Left kidney (tissue), 8 donors: ENCODE data around the gene PTRH2. TPM values are rescaled to one million over a fixed set of nuclear protein-coding genes. Genes with fewer than 3 reads are reported as not detected.
"Not testable (repeated sequence)": the region's sequence is repeated elsewhere in the genome, so short reads cannot be mapped to it uniquely, and the experiment has no call there.

Source experiments
- DNase-seq: peaks from one replicate; pipeline ENCODE4 v3.0.0-alpha.2; 2013
- long read RNA-seq, 8 donors: transcript quantifications; one replicate each; lab custom pipeline, GENCODE V29; 2026
- polyA plus RNA-seq: library from polyadenylated mRNA; unstranded; fragments of 120-200 nt; gene quantifications from one replicate; pipeline ENCODE4 v1.2.1, GENCODE V29; 2013; ENCODE audit not compliant: insufficient read length

The PTRH2 gene
- 23.5 TPM for polyA plus RNA-seq
- long read RNA-seq, donor 1, full-length matches to known transcripts = 29 of 29 reads
- long read RNA-seq, donor 1, partial matches to known transcripts = 0 of 29 reads
- long read RNA-seq, donor 1, other reads (novel, unspliced or antisense) = 0 of 29 reads
- long read RNA-seq, donor 2, full-length matches to known transcripts = 24 of 440 reads
- long read RNA-seq, donor 2, partial matches to known transcripts = 403 of 440 reads
- long read RNA-seq, donor 2, other reads (novel, unspliced or antisense) = 13 of 440 reads
- long read RNA-seq, donor 3, full-length matches to known transcripts = 19 of 38 reads
- long read RNA-seq, donor 3, partial matches to known transcripts = 7 of 38 reads
- long read RNA-seq, donor 3, other reads (novel, unspliced or antisense) = 12 of 38 reads
- long read RNA-seq, donor 4, full-length matches to known transcripts = 5 of 5 reads
- long read RNA-seq, donor 4, partial matches to known transcripts = 0 of 5 reads
- long read RNA-seq, donor 4, other reads (novel, unspliced or antisense) = 0 of 5 reads
- long read RNA-seq, donor 5, full-length matches to known transcripts = 53 of 121 reads
- long read RNA-seq, donor 5, partial matches to known transcripts = 32 of 121 reads
- long read RNA-seq, donor 5, other reads (novel, unspliced or antisense) = 36 of 121 reads
- long read RNA-seq, donor 6, full-length matches to known transcripts = 31 of 49 reads
- long read RNA-seq, donor 6, partial matches to known transcripts = 7 of 49 reads
- long read RNA-seq, donor 6, other reads (novel, unspliced or antisense) = 11 of 49 reads
- long read RNA-seq, donor 7, full-length matches to known transcripts = 53 of 53 reads
- long read RNA-seq, donor 7, partial matches to known transcripts = 0 of 53 reads
- long read RNA-seq, donor 7, other reads (novel, unspliced or antisense) = 0 of 53 reads
- long read RNA-seq, donor 8, partial matches to known transcripts = 0 of 3 reads
- long read RNA-seq, donor 8, other reads (novel, unspliced or antisense) = 0 of 3 reads

- peak; percentile 99 for DNase-seq
Observed at GRCh38 chr17:59707149-59707970, at the start of gene PTRH2, which contains the start of gene VMP1. Gene PTRH2 (minus strand): TSS chr17:59707430. CDS start chr17:59697978, 9,452 bp downstream. Gene VMP1 (plus strand): TSS chr17:59707654. CDS start chr17:59731447, 23,793 bp downstream.

GRCh38 chr17:59756236-59756818, 49.1 kb upstream of the PTRH2 start:
- DNase-seq = no peak

GRCh38 chr17:59755069-59755468, 47.8 kb upstream of the PTRH2 start:
- DNase-seq = not testable (repeated sequence)

GRCh38 chr17:59754552-59754951, 47.3 kb upstream of the PTRH2 start:
- no peak for DNase-seq

DNA sequence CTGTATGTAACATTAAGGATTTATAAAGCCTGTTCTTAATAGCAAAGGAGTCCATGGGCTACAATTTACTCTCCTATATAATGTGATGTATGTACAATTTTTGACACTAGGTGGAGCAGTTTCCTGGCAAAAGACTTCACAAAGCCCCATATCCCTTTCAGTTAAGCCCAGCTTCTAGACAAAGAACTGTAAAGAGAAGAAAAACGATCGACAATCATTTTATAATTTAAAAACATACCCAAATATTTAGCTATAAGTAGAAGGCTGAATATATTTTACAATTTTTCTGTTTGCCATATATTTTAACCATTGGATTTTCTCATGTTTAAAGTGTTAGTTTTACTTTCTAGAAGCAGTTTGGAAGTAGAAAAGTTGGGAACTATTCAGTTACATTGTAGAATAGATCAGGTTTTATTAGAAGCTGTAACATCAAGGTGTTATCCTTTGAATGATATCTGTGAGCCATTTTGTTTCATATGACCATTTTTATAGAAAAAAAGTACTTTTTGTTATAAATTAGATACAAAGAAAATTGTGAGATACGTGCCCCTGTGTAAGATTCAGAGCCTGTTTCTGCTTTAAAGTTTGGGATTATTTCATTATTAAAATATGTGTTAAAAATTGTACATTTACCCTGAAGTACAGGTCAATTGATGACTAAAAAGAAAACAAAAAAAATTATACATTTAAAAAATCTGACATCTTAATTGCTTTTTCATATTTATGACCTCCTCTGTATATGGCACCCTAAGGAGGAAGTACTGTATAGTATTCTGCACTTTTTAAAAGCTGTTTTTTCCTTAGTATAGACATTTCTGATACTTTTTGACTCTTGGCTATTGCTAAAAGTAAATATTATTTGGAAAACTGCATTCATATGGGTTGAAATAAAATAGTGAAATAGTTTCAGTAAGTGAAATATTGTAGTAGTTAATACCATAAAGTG, 46.6 kb upstream of the PTRH2 start:
- DNase-seq = peak; percentile 89

GRCh38 chr17:59752922-59753321, 45.7 kb upstream of the PTRH2 start:
- no peak for DNase-seq

DNA sequence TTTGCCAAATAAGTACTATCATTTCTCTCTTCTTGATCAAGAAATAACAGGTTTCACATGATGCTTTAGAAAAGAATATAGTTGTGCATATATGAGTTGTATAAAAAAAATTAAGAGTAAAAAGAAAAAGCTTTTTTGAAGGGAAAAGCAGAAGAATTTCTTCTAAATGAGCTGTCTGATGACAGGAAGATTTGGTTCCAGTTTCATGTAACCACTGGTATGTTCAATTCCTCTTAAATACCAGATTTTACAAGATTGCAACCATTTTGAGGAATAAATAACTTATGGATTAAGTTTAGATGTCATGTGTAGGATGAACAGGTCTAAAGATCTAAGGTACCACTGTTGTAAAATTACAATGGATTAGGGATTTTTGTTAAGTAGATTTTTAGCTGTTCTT, 45.2 kb upstream of the PTRH2 start:
- DNase-seq = no peak

DNA sequence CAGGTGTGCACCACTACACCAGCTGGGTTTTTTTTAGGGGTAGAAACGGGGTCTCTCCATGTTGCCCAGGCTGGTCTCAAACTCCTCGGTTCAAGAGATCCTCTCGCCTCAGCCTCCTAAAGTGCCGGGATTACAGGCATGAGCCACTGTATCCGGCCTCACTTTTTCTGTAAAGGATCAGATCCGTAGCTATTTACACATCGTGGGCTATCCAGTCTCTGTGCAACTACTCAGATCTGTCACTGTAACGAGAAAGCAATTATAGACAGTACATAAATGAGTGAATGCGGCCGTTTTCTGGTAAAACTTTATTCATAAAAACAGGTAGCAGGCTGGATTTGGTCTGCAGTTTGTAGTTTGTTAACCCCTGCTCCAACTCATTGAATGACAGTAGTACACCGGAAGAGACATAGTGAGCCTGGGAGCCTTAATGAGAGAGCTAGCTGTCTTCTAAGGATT, 44.8 kb upstream of the PTRH2 start:
- DNase-seq = no peak

GRCh38 chr17:59748591-59748990, 41.4 kb upstream of the PTRH2 start:
- no peak for DNase-seq

- peak; percentile 25 for DNase-seq
Observed at GRCh38 chr17:59746849-59747445, 39.7 kb upstream of the PTRH2 start.

DNA sequence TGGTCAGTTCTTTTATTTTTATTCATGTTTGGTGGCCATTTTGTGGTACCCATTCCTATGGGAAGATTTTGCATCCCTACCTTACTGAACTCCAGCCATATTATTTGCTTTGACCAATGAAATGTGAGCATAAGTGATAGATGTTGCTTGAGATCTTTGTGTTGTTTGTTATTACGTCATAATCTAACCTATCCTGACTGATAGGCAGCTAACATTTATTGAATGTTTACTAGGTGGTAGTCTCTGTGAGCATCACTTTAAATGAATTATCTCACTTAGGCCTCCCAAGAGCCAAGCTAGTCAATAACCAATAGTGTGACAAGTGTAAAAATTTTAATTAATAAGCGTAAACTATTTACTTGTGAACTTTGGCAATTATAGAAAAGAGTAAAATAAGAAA, 37.8 kb upstream of the PTRH2 start:
- no peak for DNase-seq

- no peak for DNase-seq
Observed at GRCh38 chr17:59743842-59744241, 36.6 kb upstream of the PTRH2 start.

DNA sequence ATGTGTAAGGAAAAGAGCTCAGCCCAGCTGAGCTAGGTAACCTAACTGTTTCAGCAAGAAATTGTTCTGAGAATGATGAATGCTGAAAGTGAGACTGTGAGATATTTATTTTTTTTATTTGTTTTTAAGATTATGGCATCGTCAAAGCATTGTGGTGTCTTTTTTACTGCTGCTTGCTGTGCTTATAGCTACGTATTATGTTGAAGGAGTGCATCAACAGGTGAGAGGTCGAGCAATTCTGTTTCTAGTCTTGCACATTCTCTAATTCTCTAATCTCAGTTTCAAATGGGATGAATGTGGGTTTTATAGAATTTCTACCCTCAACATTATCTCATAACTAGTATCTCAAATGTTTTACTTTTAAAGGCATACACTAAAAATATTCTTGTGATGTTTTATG, 30.1 kb upstream of the PTRH2 start:
- no peak for DNase-seq

DNA sequence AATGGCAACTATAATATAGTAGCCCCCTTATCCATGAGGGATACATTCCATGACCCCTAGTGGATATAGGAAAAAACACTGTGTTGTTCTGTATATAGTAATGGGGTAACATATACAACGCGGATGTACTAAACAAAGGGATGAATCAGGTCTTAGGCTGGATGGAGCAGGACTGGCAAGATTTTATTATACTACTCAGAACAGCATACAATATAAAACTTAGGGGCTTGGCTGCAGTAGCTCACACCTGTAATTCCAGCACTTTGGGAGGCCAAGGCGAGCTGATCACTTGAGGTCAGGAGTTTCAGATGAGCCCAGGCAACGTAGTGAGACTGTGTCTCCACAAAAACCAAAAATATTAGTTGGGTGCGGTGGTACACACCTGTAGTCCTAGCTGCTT, 27.0 kb upstream of the PTRH2 start:
- DNase-seq = no peak

DNA sequence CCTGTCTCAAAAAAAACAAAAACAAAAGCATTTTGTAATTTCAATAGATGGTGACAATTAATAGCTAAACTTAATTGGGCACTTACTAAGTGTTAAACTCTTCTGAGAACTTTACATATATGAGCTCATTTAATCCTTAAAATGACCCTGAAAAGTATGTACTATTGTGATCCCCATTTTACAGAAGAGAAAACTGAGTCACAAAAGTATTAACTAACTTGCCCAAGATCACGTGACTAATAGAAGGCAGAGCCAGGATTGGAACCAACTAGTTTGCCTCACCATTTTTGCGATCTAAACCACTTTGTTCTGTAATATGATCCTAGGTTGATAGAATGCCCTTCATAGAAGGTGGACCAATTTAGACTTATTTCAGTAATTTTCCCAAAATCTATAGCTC, 26.5 kb upstream of the PTRH2 start:
- no peak for DNase-seq

- DNase-seq = no peak
Observed at GRCh38 chr17:59730268-59730834, 23.1 kb upstream of the PTRH2 start.

- no peak for DNase-seq
Observed at GRCh38 chr17:59727817-59728533, 20.7 kb upstream of the PTRH2 start.

DNA sequence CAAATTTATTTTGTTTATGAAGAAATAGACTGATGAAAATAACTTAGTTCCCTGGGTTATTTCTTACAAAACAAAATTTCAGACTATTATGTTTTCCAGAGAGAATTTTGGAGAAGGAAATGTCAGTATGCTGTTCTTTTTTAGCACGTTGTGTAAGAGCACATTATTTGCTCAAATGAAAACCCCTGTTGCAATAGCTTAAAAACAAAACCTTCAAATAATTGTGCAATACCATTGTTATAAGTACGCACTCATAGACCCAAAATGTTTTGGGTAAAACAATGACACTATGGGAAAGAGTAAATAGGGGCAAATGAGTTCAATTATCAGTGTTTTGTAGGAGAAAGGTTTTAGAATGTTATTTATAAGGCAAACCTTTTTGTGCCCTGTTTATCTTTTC, 18.5 kb upstream of the PTRH2 start:
- DNase-seq = no peak

- no peak for DNase-seq
Observed at GRCh38 chr17:59723607-59724006, 16.4 kb upstream of the PTRH2 start.
